Nephron (organoid): ENCODE measurements around the gene DPCD.
"Not testable (repeated sequence)": the region's sequence is repeated elsewhere in the genome, so short reads cannot be mapped to it uniquely, and the experiment has no call there.

Experiments
- H3K27ac Mint-ChIP-seq, 3 experiments: 2 replicates each; pipeline ENCODE4 v1.8.0; 2020; ENCODE audit warnings: mixed read lengths in 3 of 3, mild to moderate bottlenecking in 2 of 3, moderate library complexity in 1 of 3
- H3K27me3 Mint-ChIP-seq: 2 replicates; pipeline ENCODE4 v1.8.0; 2021; ENCODE audit warnings: low read depth, mild to moderate bottlenecking, moderate library complexity, mixed read lengths
- H3K36me3 Mint-ChIP-seq: 2 replicates; pipeline ENCODE4 v1.8.0; 2020; ENCODE audit warnings: low read depth, mixed read lengths
- H3K4me1 Mint-ChIP-seq: 2 replicates; pipeline ENCODE4 v1.8.0; 2020; ENCODE audit warnings: mixed read lengths
- H3K4me3 Mint-ChIP-seq, 3 experiments: 2 replicates each; pipeline ENCODE4 v1.8.0; 2020; ENCODE audit warnings: mild to moderate bottlenecking in 3 of 3, mixed read lengths in 3 of 3, moderate library complexity in 2 of 3
- H3K9me3 Mint-ChIP-seq: 2 replicates; pipeline ENCODE4 v1.8.0; 2020; ENCODE audit warnings: mixed read lengths
- CTCF ChIP-seq, 3 experiments: fragments of 200-600 bp; sonication (generic); IDR thresholded peaks; one replicate each; pipeline ENCODE4 v1.5.0; 2021; ENCODE audit warnings: antibody characterized with exemption in 3 of 3; ENCODE audit not compliant: unreplicated experiment in 3 of 3

Gene DPCD

GRCh38 chr10:101585841-101586240 is 2.3 kb upstream of the DPCD start:
- Mint-ChIP-seq H3K9me3 (no peaks in the 10 kb centered on the region), H3K27ac (no peak overlapping the region)

GRCh38 chr10:101588879-101589278 is 758 bp downstream of the DPCD start:
- TF ChIP-seq CTCF (IDR thresholded peaks at IDR 0.05; ENCODE audit: unreplicated experiment in 3 of 3) = no peak
- peaks cover 28% of the 10 kb centered on the region for H3K4me1 Mint-ChIP-seq
- H3K9me3 Mint-ChIP-seq = no peaks in the 10 kb centered on the region
- no peak overlapping the region for H3K27ac Mint-ChIP-seq
- peaks cover 11% of the 10 kb centered on the region for H3K36me3 Mint-ChIP-seq
- H3K27me3 Mint-ChIP-seq = no peaks in the 10 kb centered on the region
- H3K4me3 Mint-ChIP-seq = peak overlapping the region; percentile 95 to 96 (median 96)

More at GRCh38 chr10:101585841-101586240, 2.3 kb upstream of the DPCD start:
- peaks cover 22% of the 10 kb centered on the region for H3K36me3 Mint-ChIP-seq
- H3K4me3 Mint-ChIP-seq = peak overlapping the region in 2 of 3 experiments; percentile 59 to 66
- no peak for TF ChIP-seq CTCF (IDR thresholded peaks at IDR 0.05; ENCODE audit: unreplicated experiment in 3 of 3)
- H3K27me3 Mint-ChIP-seq = no peaks in the 10 kb centered on the region
- peaks cover 28% of the 10 kb centered on the region for H3K4me1 Mint-ChIP-seq

GRCh38 chr10:101593331-101593730 is 5.2 kb downstream of the DPCD start:
- H3K27ac Mint-ChIP-seq, H3K9me3 Mint-ChIP-seq, H3K4me3 Mint-ChIP-seq, H3K36me3 Mint-ChIP-seq, H3K27me3 Mint-ChIP-seq: not testable (repeated sequence)
- H3K4me1 Mint-ChIP-seq = peaks cover 13% of the 10 kb centered on the region

- Mint-ChIP-seq H3K27ac (peak overlapping the region in 2 of 3 experiments; percentile 24 to 72), H3K9me3 (no peaks in the 10 kb centered on the region), H3K4me3 (no peak overlapping the region), H3K27me3 (no peaks in the 10 kb centered on the region), H3K36me3 (peaks cover 10% of the 10 kb centered on the region), H3K4me1 (peaks cover 5% of the 10 kb centered on the region)
- no peak for TF ChIP-seq CTCF (IDR thresholded peaks at IDR 0.05; ENCODE audit: unreplicated experiment in 3 of 3)
These were observed 7.7 kb downstream of the DPCD start for GRCh38 chr10:101595591-101596433.

- Mint-ChIP-seq H3K36me3 (peaks cover 13% of the 10 kb centered on the region), H3K4me1 (peaks cover 5% of the 10 kb centered on the region), H3K27ac (no peak overlapping the region), H3K4me3 (no peak overlapping the region), H3K27me3 (no peaks in the 10 kb centered on the region), H3K9me3 (no peaks in the 10 kb centered on the region)
- TF ChIP-seq CTCF (IDR thresholded peaks at IDR 0.05; ENCODE audit: unreplicated experiment in 3 of 3) = no peak
These were observed 9.2 kb downstream of the DPCD start for GRCh38 chr10:101597091-101597900.

GRCh38 chr10:101601541-101601940 is 13.4 kb downstream of the DPCD start:
- Mint-ChIP-seq H3K36me3 (peaks cover 30% of the 10 kb centered on the region), H3K4me1 (no peaks in the 10 kb centered on the region), H3K27ac (peak overlapping the region in 1 of 3 experiments; percentile 48), H3K9me3 (no peaks in the 10 kb centered on the region), H3K27me3 (no peaks in the 10 kb centered on the region), H3K4me3 (no peak overlapping the region)
- TF ChIP-seq CTCF (IDR thresholded peaks at IDR 0.05; ENCODE audit: unreplicated experiment in 3 of 3) = no peak
